Measurements from ENCODE around the gene TSFM. TPM values are rescaled to one million over a fixed set of nuclear protein-coding genes. Genes with fewer than 3 reads are reported as not detected.
A peak's percentile ranks its signal among the peaks of the same experiment; 100 is the strongest.

Gene TSFM
- total and polyA plus RNA-seq, 2 of the 13 experiments (the other 11 are each of a cell fraction or from before 2014, with no cell fraction given), result 29.8 to 68.3 TPM

DNA sequence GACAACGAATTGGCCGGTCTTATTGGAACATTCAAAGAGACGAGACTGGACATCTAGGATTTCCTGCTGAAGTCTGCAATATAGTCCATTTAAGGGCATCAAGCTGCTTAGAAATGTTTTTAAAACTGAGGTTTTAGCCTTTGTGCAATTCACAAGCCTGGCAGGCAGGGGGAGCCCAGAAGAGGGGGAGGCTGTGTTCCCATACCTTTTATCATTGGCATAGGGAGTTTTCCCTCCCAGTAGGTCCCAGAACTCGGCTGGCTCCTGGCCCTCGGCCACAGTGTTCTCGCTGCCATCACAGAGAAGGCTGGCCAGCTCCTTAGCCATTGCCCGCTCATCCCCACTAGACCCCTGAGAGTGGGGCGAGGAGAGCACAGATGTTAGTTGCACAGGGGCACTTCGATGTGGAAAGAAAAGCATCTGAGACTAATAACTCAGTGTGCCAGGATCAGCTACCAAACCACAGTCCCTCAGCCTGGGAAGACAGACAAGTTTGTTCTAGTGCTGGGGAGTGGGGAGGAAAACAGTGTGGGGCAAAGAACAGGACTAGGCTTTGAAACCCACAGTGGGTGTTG lies 20.8 kb downstream of the TSFM start (continued):
- TF ChIP-seq, protein P1, sequence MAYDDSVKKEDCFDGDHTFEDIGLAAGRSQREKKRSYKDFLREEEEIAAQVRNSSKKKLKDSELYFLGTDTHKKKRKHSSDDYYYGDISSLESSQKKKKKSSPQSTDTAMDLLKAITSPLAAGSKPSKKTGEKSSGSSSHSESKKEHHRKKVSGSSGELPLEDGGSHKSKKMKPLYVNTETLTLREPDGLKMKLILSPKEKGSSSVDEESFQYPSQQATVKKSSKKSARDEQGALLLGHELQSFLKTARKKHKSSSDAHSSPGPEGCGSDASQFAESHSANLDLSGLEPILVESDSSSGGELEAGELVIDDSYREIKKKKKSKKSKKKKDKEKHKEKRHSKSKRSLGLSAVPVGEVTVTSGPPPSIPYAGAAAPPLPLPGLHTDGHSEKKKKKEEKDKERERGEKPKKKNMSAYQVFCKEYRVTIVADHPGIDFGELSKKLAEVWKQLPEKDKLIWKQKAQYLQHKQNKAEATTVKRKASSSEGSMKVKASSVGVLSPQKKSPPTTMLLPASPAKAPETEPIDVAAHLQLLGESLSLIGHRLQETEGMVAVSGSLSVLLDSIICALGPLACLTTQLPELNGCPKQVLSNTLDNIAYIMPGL (CRISPR knock-in tag; IDR thresholded peaks at IDR 0.05; ENCODE audit: borderline replicate concordance in 1 of 2, low read depth in 1 of 2), result 0 out of 4 replicates have a peak, but pooled peaks of 1 of the 2 experiments have one; percentile 23
- TF ChIP-seq, protein P2, sequence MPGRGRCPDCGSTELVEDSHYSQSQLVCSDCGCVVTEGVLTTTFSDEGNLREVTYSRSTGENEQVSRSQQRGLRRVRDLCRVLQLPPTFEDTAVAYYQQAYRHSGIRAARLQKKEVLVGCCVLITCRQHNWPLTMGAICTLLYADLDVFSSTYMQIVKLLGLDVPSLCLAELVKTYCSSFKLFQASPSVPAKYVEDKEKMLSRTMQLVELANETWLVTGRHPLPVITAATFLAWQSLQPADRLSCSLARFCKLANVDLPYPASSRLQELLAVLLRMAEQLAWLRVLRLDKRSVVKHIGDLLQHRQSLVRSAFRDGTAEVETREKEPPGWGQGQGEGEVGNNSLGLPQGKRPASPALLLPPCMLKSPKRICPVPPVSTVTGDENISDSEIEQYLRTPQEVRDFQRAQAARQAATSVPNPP (CRISPR knock-in tag; IDR thresholded peaks at IDR 0.05), result no peak
- no peak for TF ChIP-seq DPF2 (CRISPR knock-in tag; IDR thresholded peaks at IDR 0.05; ENCODE audit: borderline replicate concordance, low read depth)
- TF ChIP-seq RORA (CRISPR knock-in tag; IDR thresholded peaks at IDR 0.05), result no peak
- TF ChIP-seq STAG1 (CRISPR knock-in tag; IDR thresholded peaks at IDR 0.05), result peak; percentile 73
- TF ChIP-seq MZF1 (CRISPR knock-in tag; IDR thresholded peaks at IDR 0.05; ENCODE audit: borderline replicate concordance), result no peak
- no peak for TF ChIP-seq ZNF644 (CRISPR knock-in tag; IDR thresholded peaks at IDR 0.05; ENCODE audit: low read depth)
- TF ChIP-seq, protein P3, sequence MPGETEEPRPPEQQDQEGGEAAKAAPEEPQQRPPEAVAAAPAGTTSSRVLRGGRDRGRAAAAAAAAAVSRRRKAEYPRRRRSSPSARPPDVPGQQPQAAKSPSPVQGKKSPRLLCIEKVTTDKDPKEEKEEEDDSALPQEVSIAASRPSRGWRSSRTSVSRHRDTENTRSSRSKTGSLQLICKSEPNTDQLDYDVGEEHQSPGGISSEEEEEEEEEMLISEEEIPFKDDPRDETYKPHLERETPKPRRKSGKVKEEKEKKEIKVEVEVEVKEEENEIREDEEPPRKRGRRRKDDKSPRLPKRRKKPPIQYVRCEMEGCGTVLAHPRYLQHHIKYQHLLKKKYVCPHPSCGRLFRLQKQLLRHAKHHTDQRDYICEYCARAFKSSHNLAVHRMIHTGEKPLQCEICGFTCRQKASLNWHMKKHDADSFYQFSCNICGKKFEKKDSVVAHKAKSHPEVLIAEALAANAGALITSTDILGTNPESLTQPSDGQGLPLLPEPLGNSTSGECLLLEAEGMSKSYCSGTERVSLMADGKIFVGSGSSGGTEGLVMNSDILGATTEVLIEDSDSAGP (CRISPR knock-in tag; IDR thresholded peaks at IDR 0.05; ENCODE audit: borderline replicate concordance), result no peak
- no peak for TF ChIP-seq NFE2 (CRISPR knock-in tag; IDR thresholded peaks at IDR 0.05)
- TF ChIP-seq, protein P4, sequence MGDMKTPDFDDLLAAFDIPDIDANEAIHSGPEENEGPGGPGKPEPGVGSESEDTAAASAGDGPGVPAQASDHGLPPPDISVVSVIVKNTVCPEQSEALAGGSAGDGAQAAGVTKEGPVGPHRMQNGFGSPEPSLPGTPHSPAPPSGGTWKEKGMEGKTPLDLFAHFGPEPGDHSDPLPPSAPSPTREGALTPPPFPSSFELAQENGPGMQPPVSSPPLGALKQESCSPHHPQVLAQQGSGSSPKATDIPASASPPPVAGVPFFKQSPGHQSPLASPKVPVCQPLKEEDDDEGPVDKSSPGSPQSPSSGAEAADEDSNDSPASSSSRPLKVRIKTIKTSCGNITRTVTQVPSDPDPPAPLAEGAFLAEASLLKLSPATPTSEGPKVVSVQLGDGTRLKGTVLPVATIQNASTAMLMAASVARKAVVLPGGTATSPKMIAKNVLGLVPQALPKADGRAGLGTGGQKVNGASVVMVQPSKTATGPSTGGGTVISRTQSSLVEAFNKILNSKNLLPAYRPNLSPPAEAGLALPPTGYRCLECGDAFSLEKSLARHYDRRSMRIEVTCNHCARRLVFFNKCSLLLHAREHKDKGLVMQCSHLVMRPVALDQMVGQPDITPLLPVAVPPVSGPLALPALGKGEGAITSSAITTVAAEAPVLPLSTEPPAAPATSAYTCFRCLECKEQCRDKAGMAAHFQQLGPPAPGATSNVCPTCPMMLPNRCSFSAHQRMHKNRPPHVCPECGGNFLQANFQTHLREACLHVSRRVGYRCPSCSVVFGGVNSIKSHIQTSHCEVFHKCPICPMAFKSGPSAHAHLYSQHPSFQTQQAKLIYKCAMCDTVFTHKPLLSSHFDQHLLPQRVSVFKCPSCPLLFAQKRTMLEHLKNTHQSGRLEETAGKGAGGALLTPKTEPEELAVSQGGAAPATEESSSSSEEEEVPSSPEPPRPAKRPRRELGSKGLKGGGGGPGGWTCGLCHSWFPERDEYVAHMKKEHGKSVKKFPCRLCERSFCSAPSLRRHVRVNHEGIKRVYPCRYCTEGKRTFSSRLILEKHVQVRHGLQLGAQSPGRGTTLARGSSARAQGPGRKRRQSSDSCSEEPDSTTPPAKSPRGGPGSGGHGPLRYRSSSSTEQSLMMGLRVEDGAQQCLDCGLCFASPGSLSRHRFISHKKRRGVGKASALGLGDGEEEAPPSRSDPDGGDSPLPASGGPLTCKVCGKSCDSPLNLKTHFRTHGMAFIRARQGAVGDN (CRISPR knock-in tag; IDR thresholded peaks at IDR 0.05), result peak; percentile 34; the same call in 1 of the 2 replicates
- TF ChIP-seq SMC3 (IDR thresholded peaks at IDR 0.05; ENCODE audit: low read length), result peak; percentile 85
- TF ChIP-seq, protein P5, sequence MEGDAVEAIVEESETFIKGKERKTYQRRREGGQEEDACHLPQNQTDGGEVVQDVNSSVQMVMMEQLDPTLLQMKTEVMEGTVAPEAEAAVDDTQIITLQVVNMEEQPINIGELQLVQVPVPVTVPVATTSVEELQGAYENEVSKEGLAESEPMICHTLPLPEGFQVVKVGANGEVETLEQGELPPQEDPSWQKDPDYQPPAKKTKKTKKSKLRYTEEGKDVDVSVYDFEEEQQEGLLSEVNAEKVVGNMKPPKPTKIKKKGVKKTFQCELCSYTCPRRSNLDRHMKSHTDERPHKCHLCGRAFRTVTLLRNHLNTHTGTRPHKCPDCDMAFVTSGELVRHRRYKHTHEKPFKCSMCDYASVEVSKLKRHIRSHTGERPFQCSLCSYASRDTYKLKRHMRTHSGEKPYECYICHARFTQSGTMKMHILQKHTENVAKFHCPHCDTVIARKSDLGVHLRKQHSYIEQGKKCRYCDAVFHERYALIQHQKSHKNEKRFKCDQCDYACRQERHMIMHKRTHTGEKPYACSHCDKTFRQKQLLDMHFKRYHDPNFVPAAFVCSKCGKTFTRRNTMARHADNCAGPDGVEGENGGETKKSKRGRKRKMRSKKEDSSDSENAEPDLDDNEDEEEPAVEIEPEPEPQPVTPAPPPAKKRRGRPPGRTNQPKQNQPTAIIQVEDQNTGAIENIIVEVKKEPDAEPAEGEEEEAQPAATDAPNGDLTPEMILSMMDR (CRISPR knock-in tag; IDR thresholded peaks at IDR 0.05), result peak; percentile 80
- no peak for TF ChIP-seq MAF1 (CRISPR knock-in tag; IDR thresholded peaks at IDR 0.05; ENCODE audit: borderline replicate concordance)
- 0 out of 2 replicates have a peak, but pooled peaks have one; percentile 31 for TF ChIP-seq GFI1 (CRISPR knock-in tag; IDR thresholded peaks at IDR 0.05; ENCODE audit: borderline replicate concordance)
- TF ChIP-seq, protein P6, sequence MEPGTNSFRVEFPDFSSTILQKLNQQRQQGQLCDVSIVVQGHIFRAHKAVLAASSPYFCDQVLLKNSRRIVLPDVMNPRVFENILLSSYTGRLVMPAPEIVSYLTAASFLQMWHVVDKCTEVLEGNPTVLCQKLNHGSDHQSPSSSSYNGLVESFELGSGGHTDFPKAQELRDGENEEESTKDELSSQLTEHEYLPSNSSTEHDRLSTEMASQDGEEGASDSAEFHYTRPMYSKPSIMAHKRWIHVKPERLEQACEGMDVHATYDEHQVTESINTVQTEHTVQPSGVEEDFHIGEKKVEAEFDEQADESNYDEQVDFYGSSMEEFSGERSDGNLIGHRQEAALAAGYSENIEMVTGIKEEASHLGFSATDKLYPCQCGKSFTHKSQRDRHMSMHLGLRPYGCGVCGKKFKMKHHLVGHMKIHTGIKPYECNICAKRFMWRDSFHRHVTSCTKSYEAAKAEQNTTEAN (CRISPR knock-in tag; conservative IDR thresholded peaks at IDR 0.05), result no peak
